Measurements from ENCODE around the gene ELMOD3.

GRCh38 chr2:85347599-85347998 is 7.0 kb upstream of the ELMOD3 start:
- TF ChIP-seq EP300 (conservative IDR thresholded peaks at IDR 0.05; ENCODE audit: poor library complexity, severe bottlenecking), result no peak
- TF ChIP-seq POLR2AphosphoS5 (IDR thresholded peaks at IDR 0.05), result no peak
- no peak for TF ChIP-seq EZH2 (IDR thresholded peaks at IDR 0.05; ENCODE audit: borderline replicate concordance, insufficient read depth, low read length, poor library complexity, severe bottlenecking)
- no peak for TF ChIP-seq CTCF (IDR thresholded peaks at IDR 0.05; ENCODE audit: poor library complexity, severe bottlenecking)
- TF ChIP-seq REST (IDR thresholded peaks at IDR 0.05; ENCODE audit: borderline replicate concordance), result no peak
- TF ChIP-seq TAF1 (IDR thresholded peaks at IDR 0.05; ENCODE audit: low read depth), result no peak
- TF ChIP-seq RAD21 (conservative IDR thresholded peaks at IDR 0.05), result no peak
- TF ChIP-seq SMC3 (conservative IDR thresholded peaks at IDR 0.05; ENCODE audit: poor library complexity), result no peak
- TF ChIP-seq MXI1 (conservative IDR thresholded peaks at IDR 0.05; ENCODE audit: poor library complexity, severe bottlenecking), result no peak

All from neural cell (in vitro differentiated cells).